NCI-H345 (cell line): ENCODE measurements around the gene ZNF124.

Experiments
- DNase-seq: peaks from one replicate; lab custom pipeline; 2025; lab: John Stamatoyannopoulos, UW

ZNF124 gene

GRCh38 chr1:247113094-247113497, 58.7 kb downstream of the ZNF124 start:
- DNase-seq, result no peak

- no peak for DNase-seq
Observed at GRCh38 chr1:247112479-247112781, 59.4 kb downstream of the ZNF124 start.

GRCh38 chr1:247111700-247112478, 59.9 kb downstream of the ZNF124 start:
- peak; percentile 43 for DNase-seq

GRCh38 chr1:247111259-247111699, 60.5 kb downstream of the ZNF124 start:
- no peak for DNase-seq

- DNase-seq, result no peak
Observed at GRCh38 chr1:247110627-247111258, 61.1 kb downstream of the ZNF124 start.

GRCh38 chr1:247107694-247108093, 64.1 kb downstream of the ZNF124 start:
- no peak for DNase-seq

- DNase-seq, result no peak
Observed at GRCh38 chr1:247105966-247106365, 65.9 kb downstream of the ZNF124 start.
